ENCODE results near the gene PRKCB.

DNA sequence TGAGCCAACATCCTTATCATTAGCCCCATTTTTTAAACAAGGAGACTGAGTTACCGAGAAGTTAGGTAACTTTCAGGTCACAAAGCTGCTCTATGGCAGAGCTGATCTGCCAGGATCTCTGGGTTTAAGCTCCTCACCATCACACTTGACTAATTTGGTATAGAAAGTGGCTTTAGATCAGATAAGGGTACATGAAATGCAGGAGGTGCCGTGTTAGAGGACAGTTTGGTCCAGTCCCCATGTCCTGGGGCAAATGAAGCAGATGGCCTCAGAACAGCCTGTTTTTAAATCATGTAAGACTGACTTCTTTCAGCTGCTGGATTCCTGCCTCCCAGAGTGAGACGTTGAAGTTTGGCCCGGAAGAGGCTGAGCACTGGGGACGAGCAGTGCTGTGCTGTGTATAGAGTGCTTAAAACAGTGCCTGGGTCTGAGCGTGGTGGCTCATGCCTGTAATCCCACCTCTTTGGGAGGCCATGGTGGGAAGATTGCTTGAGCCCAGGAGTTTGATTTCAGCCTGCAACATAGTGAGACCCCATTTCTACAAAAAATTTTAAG, 233.3 kb downstream of the PRKCB start:
- no peak for TF ChIP-seq POLR2A (IDR thresholded peaks at IDR 0.05; ENCODE audit: extremely low read depth, insufficient read length)
- no peak for TF ChIP-seq CTCF (IDR thresholded peaks at IDR 0.05; ENCODE audit: low read depth, low read length)

All from NB4 (cell line).